Umbilical cord (tissue), 2 donors: ENCODE measurements around the gene GASK1A. TPM values are rescaled to one million over a fixed set of nuclear protein-coding genes. Genes with fewer than 3 reads are reported as not detected.

ENCODE experiments used
- DNase-seq: peaks from one replicate; pipeline ENCODE4 v3.0.0-alpha.2; 2015; ENCODE audit warnings: low spot score
- total RNA-seq: library from RNA; depleted of rRNA; stranded (reverse); fragments of >200 nt; gene quantifications from one replicate; pipeline ENCODE4 v1.2.3, GENCODE V29; 2014; ENCODE audit warnings: low replicate concordance; ENCODE audit not compliant: insufficient read depth

The GASK1A gene
- total RNA-seq, 1 donor from 2014 or later = 38.5 TPM

GRCh38 chr3:43086460-43087165, 107.5 kb downstream of the GASK1A start:
- no peak for DNase-seq

GRCh38 chr3:43087249-43087776, 108.2 kb downstream of the GASK1A start:
- no peak for DNase-seq

- DNase-seq = no peak
Observed at GRCh38 chr3:43089081-43089480, 110.0 kb downstream of the GASK1A start.

GRCh38 chr3:43090238-43090637, 111.1 kb downstream of the GASK1A start:
- no peak for DNase-seq

- no peak for DNase-seq
Observed at GRCh38 chr3:43091481-43091880, 112.4 kb downstream of the GASK1A start.

- DNase-seq = no peak
Observed at GRCh38 chr3:43093006-43093405, 113.9 kb downstream of the GASK1A start.

DNA sequence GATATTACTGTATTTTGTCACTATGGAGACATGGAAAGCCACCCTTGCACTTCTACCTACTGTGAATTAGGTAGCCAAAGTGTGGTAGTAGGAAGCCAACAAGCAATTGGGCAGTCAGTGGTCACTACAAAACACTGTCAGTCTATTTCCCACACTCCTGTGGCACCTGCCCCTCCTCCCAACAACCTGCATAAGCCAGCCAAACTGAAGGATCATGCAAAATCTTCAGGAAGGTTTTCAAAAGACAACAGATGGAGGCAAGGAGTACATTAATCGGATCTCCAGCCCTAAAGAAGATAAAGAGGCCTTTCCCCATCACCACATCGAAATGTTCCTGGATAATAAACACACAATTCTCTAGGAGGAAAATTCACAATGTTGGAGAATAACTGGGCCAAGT, 114.9 kb downstream of the GASK1A start:
- DNase-seq = peak; percentile 20

DNA sequence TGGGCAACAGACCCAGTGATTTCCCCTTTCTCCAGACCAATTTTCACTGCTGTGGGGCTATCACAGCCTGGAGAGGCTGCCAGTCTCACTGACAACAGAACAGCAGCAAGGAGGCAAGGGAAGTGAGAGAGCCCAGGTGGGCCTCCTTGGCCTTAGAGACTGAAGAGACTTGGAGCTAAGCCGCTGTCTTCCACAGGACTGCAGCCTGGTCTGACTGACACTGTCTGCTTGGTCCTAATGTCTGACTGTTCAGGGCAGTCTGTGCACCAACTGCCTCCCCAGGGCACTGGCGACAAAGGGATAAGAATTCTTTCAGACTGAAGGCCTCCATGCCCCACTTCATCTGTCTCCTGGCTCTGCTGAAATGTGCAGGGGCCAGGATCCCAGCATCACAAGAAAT, 115.3 kb downstream of the GASK1A start:
- no peak for DNase-seq

DNA sequence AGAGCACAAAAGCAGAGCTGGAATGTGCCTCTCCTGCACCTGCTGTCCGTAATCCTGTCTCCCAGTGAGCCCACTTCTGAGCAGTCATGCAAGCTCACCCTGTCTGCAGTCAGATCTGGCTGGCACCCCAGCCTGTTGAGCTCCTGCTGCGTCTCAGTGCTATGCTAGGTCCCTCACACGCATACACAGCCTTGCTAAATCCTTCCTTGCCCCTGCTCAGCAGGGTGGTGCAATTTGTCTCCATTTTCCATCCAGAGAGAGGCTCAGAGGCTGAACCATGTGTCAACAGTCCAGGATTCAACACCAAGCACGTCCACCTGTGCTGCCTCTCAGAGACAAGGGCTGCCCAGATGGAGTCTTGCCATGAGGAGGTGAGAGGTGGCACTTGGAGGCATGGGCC, 115.7 kb downstream of the GASK1A start:
- no peak for DNase-seq

DNA sequence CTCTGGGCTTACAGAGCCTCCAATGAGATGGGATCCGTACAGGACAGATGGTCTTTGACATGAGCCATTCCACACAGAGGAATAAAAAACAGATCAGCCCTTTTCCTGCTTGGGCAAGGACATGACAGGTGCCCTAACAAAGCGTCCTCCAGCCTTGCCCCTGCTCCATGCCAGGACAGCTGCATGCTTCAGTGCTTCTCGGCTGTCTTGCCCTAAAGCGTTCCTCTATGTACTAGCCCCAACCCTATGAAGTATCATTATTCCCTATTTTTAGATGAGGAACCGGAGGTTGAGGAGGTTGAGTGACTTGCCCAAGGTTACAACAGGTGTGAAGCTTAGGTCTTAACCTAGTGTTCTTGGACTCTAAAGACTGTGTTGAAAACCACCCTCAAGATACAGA, 116.3 kb downstream of the GASK1A start:
- no peak for DNase-seq

GRCh38 chr3:43096761-43097160, 117.7 kb downstream of the GASK1A start:
- peak; percentile 43 for DNase-seq

GRCh38 chr3:43097400-43098080, 118.4 kb downstream of the GASK1A start:
- DNase-seq = no peak

DNA sequence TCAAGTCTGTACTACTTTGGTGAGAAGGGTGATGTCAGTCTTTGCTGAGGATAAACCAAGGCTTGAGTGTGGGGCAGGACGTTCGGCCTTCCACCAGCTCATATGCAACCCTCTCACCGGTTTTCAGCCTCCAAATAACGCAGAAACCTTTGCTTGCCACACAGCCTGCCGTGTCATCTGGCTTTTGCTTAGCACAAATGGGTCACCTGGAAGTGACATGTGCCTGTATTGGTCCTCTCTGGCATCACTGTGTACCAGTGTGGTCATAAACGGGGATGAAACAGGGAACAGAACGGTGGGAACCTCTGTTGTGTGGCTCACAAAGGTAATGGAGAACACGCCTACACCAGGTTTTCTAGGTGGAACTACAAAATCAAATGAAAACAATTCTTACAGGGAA, 119.7 kb downstream of the GASK1A start:
- no peak for DNase-seq

GRCh38 chr3:43102773-43103480, 123.8 kb downstream of the GASK1A start:
- DNase-seq = peak; percentile 96

DNA sequence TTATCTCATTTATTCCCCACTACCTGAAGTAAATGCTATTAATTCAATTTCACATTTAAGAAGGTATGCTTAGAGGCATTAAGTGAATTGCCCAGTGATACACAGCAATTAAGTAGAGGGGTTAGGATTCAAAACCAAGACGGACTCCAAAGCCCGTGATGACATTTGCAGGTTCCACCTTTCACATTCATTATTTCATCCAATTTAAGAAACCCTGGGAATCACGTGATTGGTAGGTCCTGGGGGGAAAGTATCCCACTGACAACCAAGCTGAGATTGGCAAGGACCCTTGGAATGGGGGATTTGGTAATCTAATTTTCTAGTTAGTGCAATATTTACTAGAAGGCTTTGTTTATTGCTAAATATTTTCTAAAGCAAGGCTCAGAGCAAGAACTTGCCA, 124.9 kb downstream of the GASK1A start:
- DNase-seq = no peak

DNA sequence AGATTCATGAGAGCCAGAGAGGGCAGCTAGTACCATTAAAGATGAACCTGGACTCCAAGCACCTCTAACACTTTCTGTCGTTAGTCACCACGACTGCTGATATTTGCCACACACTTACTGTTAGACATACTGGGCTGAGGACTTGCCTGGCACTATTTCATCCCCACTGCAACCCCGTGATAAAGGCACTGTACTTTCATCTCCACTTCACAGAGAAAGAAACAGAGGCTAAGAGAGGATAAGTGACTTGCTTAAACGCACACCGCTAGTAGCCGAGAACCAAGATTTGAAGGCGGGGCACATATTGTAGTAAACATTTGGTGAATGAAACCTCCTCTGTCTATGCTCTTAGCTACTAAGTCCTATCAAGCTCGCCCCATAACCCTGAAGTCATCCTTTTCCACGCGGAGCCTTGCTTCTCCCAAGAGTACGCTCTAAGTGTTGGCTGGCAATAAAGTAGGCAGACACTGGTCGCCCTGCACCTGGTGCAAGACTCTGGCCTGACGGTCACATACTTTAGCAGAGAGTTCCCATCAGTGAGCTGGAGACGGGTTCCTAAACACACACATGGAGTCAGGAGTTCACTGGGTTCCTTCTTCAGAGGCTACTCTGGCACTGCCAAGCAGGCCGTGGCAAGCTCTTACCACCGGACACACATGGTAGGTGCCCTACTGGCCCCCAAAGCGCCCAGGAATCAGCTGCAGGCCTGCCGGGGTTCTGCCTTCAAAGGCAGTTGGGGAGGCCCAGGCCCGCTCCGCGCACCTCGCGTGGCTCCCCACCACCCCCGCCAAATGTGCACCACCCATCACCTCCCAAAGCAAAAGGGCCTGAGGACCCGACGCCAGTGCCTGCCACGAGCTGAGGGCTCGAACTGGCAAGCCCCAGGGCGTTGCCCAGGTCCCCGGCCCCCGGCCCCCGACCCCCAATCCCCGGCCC, 125.8 kb downstream of the GASK1A start:
- DNase-seq = peak; percentile 13

DNA sequence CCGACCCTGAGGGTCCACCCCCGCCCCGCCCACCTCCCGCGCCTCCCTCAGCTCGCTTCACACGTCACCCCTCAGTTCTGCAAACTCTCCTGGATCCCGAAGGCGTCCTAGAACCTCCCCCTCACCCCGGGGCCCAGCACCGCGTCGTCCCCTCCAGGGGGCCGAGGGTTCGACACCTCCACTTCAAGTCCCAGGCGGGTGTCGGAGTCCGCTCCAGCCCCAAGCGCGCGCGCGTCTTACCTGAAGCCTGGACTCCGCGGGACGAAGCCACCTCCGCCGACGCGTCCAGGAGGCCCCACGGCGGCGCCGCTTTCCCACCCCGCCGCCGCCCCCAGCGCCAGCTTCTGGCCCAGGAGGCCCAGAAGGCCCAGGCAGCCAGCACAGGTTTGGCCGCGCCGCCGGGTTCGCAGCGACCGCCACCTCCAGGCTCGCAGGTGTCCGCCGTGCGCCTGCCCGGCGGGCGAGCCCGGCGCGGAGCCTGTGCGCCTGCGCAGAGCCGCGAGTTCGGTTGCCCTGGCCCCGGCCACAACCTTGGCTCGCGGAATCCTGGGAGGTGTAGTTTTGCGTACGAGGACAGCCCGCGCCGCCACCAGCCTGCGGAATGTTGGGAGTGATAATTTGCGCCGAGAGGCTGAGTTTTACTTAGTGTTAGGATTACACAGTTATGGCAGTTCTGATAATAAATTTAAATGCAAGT, 126.6 kb downstream of the GASK1A start, which contains the start of gene POMGNT2:
Gene POMGNT2 (minus strand): TSS at position 484 of the 697 bp plus-strand sequence. CDS start 24,648 bp downstream, outside the sequence.
- DNase-seq = peak; percentile 88

- no peak for DNase-seq
Observed at GRCh38 chr3:43106293-43106628, 127.2 kb downstream of the GASK1A start.
